Limb (tissue), 2 donors: Measurements from ENCODE around the gene SNX27.

Source experiments
- DNase-seq, 2 donors: peaks; one replicate each; pipeline ENCODE4 v3.0.0-alpha.2; 2016; ENCODE audit errors: extremely low spot score in 2 of 2

SNX27 gene

GRCh38 chr1:151611832-151612500 lies at the start of gene SNX27:
SNX27 (plus strand) TSS chr1:151612050; CDS start chr1:151612202, 152 bp downstream.
- peak; percentile 93 to 98 for DNase-seq

DNA sequence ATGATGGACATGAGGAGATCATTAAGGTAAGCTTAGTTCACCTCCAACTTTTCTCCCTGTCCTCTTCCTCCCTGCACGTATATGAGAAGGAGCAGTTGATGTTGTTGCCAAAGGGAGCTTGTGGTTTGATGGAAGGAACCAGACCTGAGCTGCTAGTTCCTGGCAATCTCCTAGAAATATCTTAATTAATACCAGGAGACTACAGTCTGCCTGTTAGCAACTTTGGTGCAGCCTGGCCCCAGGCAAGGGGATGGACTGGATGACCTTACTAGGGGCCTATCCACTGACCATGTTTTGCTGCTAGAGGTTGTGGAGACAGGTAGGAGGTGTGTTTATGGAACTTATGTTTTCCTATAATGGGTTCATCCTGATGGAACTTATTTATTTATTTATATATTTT lies 49.2 kb upstream of the SNX27 start:
- no peak for DNase-seq

DNA sequence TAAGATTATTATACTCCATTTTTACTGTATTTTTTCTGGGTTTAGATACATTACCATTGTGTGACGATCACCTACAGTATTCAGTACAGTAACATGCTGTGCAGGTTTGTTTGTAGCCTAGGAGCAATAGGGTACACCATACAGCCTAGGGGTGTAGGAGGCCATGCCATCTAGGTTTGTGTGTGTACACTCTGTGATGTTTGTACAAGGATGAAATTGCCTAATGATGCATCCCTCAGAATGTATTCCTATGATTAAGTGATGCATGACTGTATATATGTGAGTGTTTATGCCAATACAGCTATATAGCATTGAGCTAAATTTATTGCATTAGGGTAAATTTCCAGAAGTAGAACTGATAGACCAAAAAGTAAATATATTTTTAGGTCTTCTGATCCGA lies 48.5 kb upstream of the SNX27 start:
- DNase-seq: no peak

DNA sequence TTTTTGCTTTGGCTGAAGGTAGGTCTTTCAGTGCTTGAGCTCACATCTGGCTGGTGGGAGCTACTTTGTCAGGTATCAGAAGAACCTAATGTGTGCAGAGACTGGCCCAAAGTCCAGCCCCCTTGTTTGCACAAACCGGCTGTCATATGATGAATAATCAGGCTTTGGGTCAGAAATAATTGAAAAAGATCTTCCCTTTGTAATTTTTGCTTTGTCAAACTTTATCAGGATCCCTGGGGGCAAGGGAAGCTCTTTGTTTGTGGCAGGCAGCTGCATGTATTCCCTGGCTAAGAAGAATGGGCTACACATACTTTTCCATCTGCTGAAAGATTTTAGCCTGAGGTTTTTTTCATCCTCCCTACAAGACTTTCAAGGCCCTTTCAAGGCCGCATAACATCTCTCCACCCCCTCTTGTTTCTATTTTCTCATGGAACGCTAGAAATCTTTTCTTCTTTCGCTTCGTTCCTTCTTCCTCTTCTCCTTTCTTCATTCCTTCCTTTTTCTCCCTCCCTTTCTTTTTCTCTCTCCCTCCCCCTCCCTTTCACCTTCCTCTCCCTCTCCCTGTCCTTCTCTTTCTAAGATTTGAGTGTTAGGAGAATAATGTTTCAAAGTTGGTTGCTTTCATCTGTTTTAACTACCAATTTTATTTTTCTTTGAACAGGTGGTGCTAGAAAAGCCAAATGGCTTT lies 46.2 kb upstream of the SNX27 start:
- no peak for DNase-seq

GRCh38 chr1:151568626-151569088 lies 43.2 kb upstream of the SNX27 start:
- DNase-seq: no peak

GRCh38 chr1:151570819-151571218 lies 41.0 kb upstream of the SNX27 start:
- DNase-seq: no peak

GRCh38 chr1:151574575-151575529 lies 37.0 kb upstream of the SNX27 start:
- DNase-seq: no peak

- no peak for DNase-seq
Measured at GRCh38 chr1:151577173-151577572, 34.7 kb upstream of the SNX27 start.

GRCh38 chr1:151578941-151579340 lies 32.9 kb upstream of the SNX27 start:
- no peak for DNase-seq

DNA sequence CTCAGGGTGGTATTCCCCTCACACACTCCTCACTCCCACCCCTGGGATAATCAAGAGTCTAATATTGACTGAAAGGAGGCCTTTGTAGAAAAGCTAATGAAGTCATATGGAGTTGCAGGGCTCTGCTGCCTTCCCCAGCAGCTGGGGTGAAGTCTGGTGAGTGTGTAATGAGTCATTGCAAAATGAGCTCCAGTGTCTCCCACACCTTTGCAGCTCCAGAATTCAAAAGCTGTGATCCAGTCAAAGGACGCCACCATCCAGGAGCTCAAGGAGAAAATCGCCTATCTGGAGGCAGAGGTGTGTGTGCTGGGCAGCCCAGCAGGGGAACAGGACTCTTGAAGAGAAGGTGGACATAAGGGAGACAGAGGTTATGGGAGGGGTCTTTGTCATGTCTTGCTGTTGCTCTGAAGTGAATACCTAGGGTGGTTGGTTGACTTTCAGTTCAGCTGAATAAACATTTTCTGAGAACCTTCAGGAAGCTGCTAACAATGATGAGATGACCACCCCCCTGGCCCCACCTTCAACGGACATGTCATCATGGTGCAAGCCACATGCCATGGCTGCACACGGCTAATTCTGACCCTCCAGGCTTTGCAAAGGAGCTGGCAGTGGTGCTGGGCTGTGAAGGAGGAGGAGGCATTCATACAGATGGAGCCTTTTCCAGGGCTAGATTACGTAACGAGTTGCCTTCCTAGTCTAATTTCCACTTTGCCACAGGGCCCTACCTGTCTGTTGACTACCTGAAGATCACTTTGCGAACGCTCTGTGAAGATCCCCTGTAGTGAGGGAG lies 32.2 kb upstream of the SNX27 start:
- no peak for DNase-seq

- peak; percentile 34 to 45 for DNase-seq
Measured at GRCh38 chr1:151581451-151581850, 30.4 kb upstream of the SNX27 start.

- DNase-seq: no peak
Measured at GRCh38 chr1:151581921-151582320, 29.9 kb upstream of the SNX27 start.

DNA sequence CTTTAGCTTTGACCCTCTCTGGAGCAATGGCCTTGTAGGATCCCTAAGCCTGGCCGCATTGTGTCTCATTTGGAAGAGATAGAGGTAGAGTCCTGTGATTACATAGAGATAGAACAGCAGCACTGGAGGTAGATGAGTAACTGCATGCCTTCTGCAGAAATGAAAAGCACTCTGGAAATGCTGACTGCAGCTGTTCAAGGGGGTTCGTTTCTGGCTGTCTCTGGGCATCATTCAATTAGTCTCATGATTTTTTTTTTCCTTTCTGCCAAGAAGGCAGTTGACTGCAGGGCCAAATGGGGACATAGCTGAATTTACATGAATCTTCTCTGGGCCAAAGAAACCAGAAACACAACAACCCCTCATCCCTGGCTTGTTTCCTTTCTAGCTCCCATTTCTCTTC lies 28.1 kb upstream of the SNX27 start:
- DNase-seq: no peak

- DNase-seq: no peak
Measured at GRCh38 chr1:151584278-151584677, 27.6 kb upstream of the SNX27 start.

DNA sequence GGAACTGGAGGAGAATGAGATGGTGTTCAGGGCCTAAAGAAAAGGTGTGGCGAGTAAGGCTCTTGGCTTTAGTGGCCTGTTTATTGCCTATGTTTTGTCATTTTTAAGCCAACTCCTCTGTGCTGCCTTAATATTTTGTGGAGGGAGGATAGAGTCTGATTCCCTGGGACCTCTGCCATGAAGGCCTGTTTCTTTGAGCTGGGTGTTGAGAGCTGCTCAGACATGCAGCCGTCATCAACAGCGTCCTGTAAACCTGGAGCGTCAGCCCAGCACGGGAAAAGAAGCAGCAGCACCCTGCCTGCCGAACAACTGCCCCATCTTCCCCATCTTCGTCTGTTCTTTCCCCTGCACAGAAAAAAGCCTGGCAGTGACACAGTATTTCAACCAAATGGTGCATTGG lies 27.1 kb upstream of the SNX27 start:
- no peak for DNase-seq

GRCh38 chr1:151585622-151586021 lies 26.2 kb upstream of the SNX27 start:
- no peak for DNase-seq

DNA sequence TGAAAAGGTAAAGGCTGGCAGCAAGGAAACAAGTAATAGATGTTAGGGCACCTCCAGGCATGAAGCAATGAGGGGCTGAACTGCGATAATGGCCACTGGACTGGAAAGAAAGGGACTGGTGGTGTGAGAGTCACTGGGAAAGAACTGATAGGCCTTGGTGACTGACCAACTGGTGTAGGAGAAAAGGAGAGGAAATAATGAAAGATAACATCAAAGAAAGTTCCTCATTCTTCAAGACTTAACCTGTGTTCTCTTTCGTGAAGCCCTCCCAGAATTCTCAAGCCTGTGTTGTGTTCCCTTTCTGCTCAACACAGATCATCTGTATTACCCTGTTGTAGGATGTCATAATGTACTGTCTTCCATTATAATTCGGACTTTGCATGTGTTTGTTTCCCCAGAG lies 20.9 kb upstream of the SNX27 start:
- DNase-seq: no peak

GRCh38 chr1:151593730-151594129 lies 18.1 kb upstream of the SNX27 start:
- DNase-seq: no peak

GRCh38 chr1:151594143-151594625 lies 17.7 kb upstream of the SNX27 start:
- DNase-seq: peak in 1 of 2 donors; percentile 78

- no peak for DNase-seq
Measured at GRCh38 chr1:151596166-151596953, 15.5 kb upstream of the SNX27 start.
